Midbrain (tissue), 1 donor: ENCODE data around the gene FAM24A.

Experiments
- DNase-seq: peaks from one replicate; lab custom pipeline; 2025; lab: John Stamatoyannopoulos, UW

The FAM24A gene

DNA sequence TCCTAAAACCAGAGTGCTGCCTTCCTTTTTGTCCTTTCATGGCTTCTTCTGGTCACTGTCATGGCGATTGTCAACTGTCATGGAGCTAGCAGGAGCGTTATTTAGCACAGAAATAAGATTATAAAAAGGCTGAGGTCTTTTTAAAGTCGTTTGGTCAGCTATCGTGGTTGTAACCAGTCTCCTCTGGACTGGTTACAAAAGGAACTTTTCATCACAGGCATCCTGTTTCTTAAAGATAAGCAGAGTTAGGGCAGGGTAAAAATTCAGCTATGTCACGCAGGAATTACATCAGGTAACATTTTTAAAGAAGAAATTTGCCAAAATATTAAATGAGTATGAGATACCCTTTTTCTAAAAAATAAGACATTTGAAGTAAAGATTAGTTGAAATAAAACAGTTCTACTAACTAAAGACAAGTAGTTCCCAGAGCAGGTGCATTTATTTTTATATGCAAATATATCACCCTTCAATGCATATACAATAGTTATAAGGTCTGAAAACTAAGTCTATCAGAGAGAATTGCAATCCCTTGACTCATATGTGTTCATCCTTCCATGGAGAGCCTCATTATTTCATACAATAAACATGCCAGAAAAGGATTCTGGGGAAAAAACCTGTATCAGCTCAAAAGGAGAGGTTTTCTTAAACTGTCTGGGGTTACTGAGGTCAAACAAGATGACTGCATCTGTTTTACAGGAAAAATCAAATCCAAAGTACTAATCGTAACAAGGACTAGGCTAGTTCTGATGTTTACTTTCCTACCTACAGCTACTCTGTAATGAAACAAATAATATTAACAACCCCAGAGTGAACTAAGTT is 20.9 kb downstream of the FAM24A start:
- DNase-seq, result no peak

DNA sequence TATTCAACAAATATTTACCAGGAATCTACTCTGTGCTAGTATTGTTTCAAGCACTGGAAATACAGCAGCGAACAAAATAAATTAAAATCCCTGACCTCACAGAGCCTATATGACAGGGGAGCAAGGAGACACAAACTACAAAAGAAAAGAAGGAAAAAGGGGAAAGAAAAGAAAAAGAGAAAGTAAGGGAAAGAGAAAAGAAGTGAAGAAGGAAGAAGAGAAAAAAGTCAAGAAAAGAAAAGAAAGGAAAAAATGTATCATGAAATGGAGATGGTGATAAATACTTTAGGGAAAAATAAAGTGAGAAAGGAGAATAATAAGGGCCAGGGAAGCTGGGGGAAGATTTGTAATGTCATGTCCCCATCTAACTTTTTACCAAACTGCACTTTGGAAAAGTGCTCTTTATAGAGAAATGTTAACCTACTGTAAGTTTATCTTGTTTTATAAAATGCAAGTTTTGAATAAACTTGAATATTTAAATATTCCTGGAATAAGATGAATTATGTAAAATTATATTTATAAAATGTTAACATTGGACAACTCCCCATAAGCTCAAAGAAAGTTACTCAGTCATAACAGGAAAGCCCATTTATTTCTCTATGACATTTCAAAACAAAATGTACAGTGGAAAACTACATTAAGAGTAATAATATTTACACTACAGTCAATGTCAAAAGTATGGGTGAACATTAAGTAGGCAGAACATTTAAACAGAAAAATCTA is 28.9 kb downstream of the FAM24A start:
- no peak for DNase-seq

DNA sequence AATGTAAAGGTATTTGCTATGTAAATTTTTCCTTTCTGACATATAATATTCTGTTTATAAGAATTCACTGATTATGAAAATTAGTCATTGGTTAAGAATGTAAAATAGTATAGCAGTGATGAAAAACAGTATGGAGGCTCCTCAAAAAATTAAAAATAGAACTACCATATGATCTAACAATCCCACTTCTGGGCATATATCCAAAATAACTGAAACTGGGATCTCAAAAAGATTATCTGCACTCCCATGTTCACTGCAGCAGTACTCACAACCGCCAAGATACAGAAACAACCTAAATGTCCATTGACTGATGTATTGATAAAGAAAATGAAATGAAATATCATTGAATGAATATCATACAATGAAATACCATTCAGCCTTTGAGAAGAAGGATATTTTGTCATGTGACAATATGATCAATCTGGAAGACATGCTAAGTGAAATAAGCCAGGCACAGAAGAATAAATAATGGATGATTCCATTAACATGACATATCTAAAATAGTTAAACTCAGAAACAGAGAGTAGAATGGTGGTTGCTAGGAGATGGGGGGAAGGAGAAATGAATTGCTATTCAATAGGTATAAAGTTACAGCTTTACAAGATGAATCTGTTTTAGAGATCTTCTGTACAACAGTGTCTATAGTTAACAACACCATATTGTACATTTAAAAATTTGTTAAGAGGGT is 29.6 kb downstream of the FAM24A start:
- DNase-seq, result no peak

DNA sequence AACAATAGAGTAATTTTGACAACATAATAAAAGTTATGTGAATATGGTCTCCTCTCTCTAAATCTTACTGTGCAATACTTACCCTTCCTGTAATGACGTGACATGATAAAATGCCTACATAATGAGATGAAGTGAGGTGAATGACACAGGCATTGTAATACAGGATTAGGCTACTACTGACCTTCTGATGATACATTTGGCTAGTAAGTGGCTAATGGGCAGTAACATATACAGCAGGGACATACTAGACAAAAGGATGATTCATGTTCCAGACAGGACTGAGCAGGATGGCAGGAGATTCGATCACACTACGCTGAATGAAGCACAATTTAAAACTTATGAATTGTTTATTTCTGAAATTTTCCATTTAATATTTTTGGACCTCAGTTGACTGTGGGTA is 38.9 kb downstream of the FAM24A start:
- DNase-seq, result no peak

DNA sequence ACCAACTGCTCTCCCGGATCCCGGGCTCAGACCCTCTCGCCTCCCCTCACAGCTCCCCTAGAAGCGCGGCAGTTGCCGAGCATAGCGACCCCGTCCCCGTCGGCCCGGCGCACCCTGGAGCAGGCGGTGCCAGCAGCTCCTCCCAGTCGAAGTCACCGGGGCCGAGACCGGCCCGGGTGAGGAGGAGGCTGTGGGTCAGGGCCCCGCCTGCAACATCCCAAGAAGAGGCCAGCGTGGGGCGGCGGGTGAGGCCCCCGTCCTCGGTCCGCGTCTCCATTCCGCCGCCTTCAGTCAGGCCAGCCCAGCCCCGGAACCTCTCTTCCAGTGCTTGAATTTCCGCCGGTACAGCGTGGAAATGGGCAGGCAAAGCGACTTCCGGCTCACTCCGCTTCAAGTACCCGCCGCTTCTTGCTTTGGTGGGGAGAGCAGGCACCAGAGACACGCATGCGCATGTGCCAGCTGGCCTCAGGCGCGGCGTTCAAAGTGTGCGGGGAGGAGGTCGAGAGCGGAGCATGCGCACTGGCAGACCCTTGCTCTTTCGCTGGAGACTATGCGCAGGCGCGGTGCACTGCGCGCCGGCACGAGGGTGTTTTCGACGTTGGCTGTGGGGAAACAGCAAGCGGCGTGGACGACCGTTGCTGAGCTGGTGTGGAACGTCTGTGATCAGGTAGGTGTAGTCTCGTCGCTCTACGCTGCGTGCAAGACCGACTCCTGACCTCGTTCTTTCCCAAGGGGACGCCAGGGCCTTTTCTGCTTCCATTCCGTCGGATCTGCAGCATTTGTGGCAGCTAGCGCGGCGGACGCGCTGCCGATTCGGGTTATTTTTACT is 43.7 kb downstream of the FAM24A start, which contains the start of gene C10orf88:
Gene C10orf88, minus strand, starts transcription at position 326 of the 829 bp plus-strand sequence. Its CDS starts 49 bp downstream, at position 277.
- peak; percentile 97 for DNase-seq

DNA sequence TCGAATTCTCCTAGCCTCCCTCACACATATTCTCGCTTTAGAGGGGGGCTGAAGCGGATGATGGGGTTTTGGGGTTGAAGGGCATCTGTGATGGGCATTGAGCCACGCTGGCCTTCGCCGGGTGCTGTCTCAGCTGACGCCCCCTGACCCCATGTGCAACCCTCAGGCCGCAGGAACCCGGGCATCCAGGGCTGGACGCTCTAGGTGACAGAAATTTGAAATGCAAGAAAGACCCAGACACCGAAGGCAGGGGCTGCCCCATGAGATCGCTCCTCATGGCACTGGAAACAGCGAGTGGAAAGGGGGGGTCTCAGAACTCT is 44.3 kb downstream of the FAM24A start:
- no peak for DNase-seq

DNA sequence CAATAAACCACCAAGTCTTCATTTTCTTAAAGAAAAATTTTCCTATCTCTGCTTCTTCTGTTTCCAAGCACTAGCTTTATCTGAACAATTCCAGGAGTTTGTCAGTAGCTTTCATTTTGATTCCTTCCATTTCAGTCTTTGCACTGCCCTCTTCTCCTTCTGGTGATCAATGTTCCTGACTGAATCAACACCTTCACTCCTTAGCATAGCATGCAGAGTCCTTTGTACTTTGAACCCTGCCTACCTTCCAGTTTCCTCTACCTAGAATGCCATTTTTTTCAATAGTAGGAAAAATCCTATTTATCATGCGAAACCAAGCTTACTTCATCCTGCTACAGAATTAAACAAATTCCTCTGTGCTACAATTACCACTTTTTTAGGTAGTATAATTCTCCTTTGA is 45.5 kb downstream of the FAM24A start:
- no peak for DNase-seq

DNA sequence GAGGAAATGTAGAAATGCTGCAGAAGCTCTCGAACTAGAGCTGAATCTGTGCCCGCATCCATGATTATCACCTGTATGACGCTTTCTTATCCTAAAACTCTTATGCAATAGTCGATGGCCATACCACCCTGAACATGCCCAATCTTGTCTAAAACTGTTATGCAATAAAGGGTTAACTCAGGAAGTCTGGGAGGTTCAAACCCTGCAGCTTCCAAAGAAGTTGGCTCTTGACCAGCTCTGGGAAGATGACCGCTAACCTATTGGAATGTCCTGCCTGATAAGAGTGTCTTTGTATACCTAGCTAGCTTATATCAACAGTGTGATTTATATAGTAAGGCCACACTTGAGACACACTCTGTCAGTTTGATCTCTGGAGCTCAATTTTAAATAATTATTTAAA is 47.1 kb downstream of the FAM24A start:
- DNase-seq, result no peak

DNA sequence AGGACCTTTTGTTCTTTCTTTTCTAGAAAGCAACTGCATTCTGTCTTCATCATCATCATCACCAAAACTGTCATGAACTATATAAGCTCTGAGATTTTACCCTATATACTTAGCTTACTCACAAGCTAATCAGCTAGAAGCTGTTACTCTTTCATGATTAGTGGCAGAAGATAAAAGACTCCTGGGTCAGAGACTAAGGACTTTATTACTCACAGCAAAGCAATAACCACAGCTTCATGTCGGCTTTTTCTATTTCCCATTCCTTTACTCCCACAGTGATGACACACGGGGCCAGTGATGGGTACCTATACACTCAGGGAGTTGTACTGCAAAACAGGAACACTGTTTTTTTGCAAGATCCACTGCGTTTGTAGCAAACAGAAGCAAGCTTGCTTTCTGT is 52.0 kb downstream of the FAM24A start:
- DNase-seq, result no peak
